ENCODE data around the gene MAP4K3. TPM values are rescaled to one million over a fixed set of nuclear protein-coding genes. Genes with fewer than 3 reads are reported as not detected.

The MAP4K3 gene
- total and polyA plus RNA-seq, 9 of the 15 experiments (the other 6 are each of a cell fraction or from before 2014, with no cell fraction given): 3.1 to 30.0 (median 16.9) TPM

DNA sequence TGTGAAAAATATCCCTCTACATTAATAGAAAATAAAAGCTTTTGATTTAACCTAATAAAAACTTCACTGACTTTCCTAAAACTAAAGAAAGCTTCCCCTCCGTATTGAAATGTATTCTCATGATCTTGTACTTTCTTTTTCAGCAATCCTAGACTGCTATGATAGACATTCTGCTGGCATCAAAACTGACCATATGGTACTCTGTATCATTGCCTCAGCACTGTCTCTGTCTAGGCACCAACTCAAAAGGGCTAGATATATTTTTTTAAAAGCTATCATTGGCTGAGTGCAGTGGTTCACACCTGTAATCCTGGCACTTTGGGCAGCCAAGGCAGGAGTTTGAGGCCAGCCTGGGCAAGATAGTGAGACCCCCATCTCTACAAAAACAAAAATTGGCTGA, 226.2 kb downstream of the MAP4K3 start:
- Histone ChIP-seq H3K4me2 (ENCODE audit: insufficient read depth, low read length) (no peak overlapping the region), H3K4me3 (no peak overlapping the region), H3K9me1 (ENCODE audit: control insufficient read depth, insufficient read depth, low read length) (no peaks in the 10 kb centered on the region), H3K27ac (ENCODE audit: extremely low read depth, low read depth, low read length) (no peak overlapping the region), H3K27me3 (ENCODE audit: control insufficient read depth in 2 of 2, insufficient read depth in 2 of 2, low read length in 2 of 2) (no peaks in the 10 kb centered on the region), H2AFZ (ENCODE audit: low read depth, low read length) (no peak overlapping the region), H3K36me3 (ENCODE audit: control insufficient read depth, insufficient read depth, low read length) (no peaks in the 10 kb centered on the region), H4K20me1 (replicated peaks; ENCODE audit: control insufficient read depth, insufficient read depth, low read length) (no peaks in the 10 kb centered on the region), H3K4me1 (replicated peaks in 1 of 2; ENCODE audit: control insufficient read depth in 2 of 2, insufficient read depth in 2 of 2, low read length in 2 of 2) (peaks cover 0 to 3% of the 10 kb centered on the region in 2 experiments; a peak in 3 of 5 replicates), H3K9ac (ENCODE audit: insufficient read depth in 1 of 2, low read depth in 2 of 2, low read length in 2 of 2) (no peak overlapping the region), H3K9me3 (replicated peaks; ENCODE audit: control insufficient read depth, insufficient read depth, low read depth, low read length) (no peaks in the 10 kb centered on the region), H3K79me2 (ENCODE audit: control insufficient read depth, insufficient read depth, low read length) (no peaks in the 10 kb centered on the region)
- in situ Hi-C loops (cut with MboI): no loop called here
- ChIA-PET POLR2A (interaction anchor here (0.7 kb wide), 1 partner anchor 19 kb away, joined by 7 read pairs; no protein-coding TSS in a partner anchor), CTCF (ENCODE audit: low intra/inter-chr PET ratio) (no interaction called here)
- ATAC-seq (no peak), DNase-seq (ENCODE audit: extremely low read depth in 1 of 4, low spot score in 3 of 4) (no peak), FAIRE-seq (no peak)
- intact Hi-C loops (cut with micrococcal nuclease): no loop called here
- 22% methylated on average over 1 of the region's 1 CpG for WGBS (ENCODE audit: insufficient coverage, low coverage, missing lambda C conversion rate)
- BruUV-seq (replicated peaks): no TSS peak
- no peak for TF ChIP-seq CEBPG (CRISPR knock-in tag; IDR thresholded peaks at IDR 0.05)
- TF ChIP-seq CEBPG (tag; conservative IDR thresholded peaks at IDR 0.05 in 1 of 2, IDR thresholded peaks at IDR 0.05 in 1 of 2): no peak
- TF ChIP-seq, protein P1, sequence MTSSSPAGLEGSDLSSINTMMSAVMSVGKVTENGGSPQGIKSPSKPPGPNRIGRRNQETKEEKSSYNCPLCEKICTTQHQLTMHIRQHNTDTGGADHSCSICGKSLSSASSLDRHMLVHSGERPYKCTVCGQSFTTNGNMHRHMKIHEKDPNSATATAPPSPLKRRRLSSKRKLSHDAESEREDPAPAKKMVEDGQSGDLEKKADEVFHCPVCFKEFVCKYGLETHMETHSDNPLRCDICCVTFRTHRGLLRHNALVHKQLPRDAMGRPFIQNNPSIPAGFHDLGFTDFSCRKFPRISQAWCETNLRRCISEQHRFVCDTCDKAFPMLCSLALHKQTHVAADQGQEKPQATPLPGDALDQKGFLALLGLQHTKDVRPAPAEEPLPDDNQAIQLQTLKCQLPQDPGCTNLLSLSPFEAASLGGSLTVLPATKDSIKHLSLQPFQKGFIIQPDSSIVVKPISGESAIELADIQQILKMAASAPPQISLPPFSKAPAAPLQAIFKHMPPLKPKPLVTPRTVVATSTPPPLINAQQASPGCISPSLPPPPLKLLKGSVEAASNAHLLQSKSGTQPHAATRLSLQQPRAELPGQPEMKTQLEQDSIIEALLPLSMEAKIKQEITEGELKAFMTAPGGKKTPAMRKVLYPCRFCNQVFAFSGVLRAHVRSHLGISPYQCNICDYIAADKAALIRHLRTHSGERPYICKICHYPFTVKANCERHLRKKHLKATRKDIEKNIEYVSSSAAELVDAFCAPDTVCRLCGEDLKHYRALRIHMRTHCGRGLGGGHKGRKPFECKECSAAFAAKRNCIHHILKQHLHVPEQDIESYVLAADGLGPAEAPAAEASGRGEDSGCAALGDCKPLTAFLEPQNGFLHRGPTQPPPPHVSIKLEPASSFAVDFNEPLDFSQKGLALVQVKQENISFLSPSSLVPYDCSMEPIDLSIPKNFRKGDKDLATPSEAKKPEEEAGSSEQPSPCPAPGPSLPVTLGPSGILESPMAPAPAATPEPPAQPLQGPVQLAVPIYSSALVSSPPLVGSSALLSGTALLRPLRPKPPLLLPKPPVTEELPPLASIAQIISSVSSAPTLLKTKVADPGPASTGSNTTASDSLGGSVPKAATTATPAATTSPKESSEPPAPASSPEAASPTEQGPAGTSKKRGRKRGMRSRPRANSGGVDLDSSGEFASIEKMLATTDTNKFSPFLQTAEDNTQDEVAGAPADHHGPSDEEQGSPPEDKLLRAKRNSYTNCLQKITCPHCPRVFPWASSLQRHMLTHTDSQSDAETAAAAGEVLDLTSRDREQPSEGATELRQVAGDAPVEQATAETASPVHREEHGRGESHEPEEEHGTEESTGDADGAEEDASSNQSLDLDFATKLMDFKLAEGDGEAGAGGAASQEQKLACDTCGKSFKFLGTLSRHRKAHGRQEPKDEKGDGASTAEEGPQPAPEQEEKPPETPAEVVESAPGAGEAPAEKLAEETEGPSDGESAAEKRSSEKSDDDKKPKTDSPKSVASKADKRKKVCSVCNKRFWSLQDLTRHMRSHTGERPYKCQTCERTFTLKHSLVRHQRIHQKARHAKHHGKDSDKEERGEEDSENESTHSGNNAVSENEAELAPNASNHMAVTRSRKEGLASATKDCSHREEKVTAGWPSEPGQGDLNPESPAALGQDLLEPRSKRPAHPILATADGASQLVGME (CRISPR knock-in tag; IDR thresholded peaks at IDR 0.05): no peak
- TF ChIP-seq NR1H2 (CRISPR knock-in tag; IDR thresholded peaks at IDR 0.05): no peak
- TF ChIP-seq SUPT5H (IDR thresholded peaks at IDR 0.05): no peak
- TF ChIP-seq SMARCA4 (IDR thresholded peaks at IDR 0.05): no peak
- TF ChIP-seq NFIC (IDR thresholded peaks at IDR 0.05): no peak
- TF ChIP-seq, protein P2, sequence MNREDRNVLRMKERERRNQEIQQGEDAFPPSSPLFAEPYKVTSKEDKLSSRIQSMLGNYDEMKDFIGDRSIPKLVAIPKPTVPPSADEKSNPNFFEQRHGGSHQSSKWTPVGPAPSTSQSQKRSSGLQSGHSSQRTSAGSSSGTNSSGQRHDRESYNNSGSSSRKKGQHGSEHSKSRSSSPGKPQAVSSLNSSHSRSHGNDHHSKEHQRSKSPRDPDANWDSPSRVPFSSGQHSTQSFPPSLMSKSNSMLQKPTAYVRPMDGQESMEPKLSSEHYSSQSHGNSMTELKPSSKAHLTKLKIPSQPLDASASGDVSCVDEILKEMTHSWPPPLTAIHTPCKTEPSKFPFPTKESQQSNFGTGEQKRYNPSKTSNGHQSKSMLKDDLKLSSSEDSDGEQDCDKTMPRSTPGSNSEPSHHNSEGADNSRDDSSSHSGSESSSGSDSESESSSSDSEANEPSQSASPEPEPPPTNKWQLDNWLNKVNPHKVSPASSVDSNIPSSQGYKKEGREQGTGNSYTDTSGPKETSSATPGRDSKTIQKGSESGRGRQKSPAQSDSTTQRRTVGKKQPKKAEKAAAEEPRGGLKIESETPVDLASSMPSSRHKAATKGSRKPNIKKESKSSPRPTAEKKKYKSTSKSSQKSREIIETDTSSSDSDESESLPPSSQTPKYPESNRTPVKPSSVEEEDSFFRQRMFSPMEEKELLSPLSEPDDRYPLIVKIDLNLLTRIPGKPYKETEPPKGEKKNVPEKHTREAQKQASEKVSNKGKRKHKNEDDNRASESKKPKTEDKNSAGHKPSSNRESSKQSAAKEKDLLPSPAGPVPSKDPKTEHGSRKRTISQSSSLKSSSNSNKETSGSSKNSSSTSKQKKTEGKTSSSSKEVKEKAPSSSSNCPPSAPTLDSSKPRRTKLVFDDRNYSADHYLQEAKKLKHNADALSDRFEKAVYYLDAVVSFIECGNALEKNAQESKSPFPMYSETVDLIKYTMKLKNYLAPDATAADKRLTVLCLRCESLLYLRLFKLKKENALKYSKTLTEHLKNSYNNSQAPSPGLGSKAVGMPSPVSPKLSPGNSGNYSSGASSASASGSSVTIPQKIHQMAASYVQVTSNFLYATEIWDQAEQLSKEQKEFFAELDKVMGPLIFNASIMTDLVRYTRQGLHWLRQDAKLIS (CRISPR knock-in tag; IDR thresholded peaks at IDR 0.05): no peak
